Calu3 (cell line): ENCODE data around the gene SYNM. TPM values are rescaled to one million over a fixed set of nuclear protein-coding genes. Genes with fewer than 3 reads are reported as not detected.

Experiments
- BruUV-seq: library from RNA; stranded (reverse); fragments of 400-500 nt; replicated peaks from 2 replicates; lab custom pipeline; 2021; lab: Mats Ljungman, UMichigan
- CTCF ChIA-PET: fragments of 300-600 bp; sonication (Branson Sonifier 250); formaldehyde crosslinking; loops from one replicate; lab custom pipeline; 2022; ENCODE audit warnings: antibody characterized with exemption; lab: Charles Lee
- DNase-seq: peaks from one replicate; pipeline ENCODE4 v3.0.0; 2022
- H3K27ac Mint-ChIP-seq: one replicate; pipeline ENCODE4 v1.8.0; 2022; ENCODE audit warnings: mixed read lengths; ENCODE audit not compliant: unreplicated experiment
- H3K27me3 Mint-ChIP-seq: one replicate; pipeline ENCODE4 v1.8.0; 2022; ENCODE audit warnings: mixed read lengths; ENCODE audit not compliant: unreplicated experiment
- H3K36me3 Mint-ChIP-seq: one replicate; pipeline ENCODE4 v1.8.0; 2022; ENCODE audit warnings: mild to moderate bottlenecking, moderate library complexity, mixed read lengths; ENCODE audit not compliant: insufficient read depth, unreplicated experiment
- H3K4me1 Mint-ChIP-seq: one replicate; pipeline ENCODE4 v1.8.0; 2022; ENCODE audit warnings: mild to moderate bottlenecking, low read depth, mixed read lengths; ENCODE audit not compliant: unreplicated experiment
- H3K4me3 Mint-ChIP-seq: one replicate; pipeline ENCODE4 v1.8.0; 2022; ENCODE audit warnings: mild to moderate bottlenecking, low read depth, moderate library complexity, mixed read lengths; ENCODE audit not compliant: unreplicated experiment
- H3K9me3 Mint-ChIP-seq: one replicate; pipeline ENCODE4 v1.8.0; 2022; ENCODE audit warnings: low read depth, mixed read lengths; ENCODE audit not compliant: unreplicated experiment
- intact Hi-C: fragments of 100-400 bp; cut with micrococcal nuclease; formaldehyde crosslinking; loops from one replicate; pipeline ENCODE4 v1.10.0; 2022; ENCODE audit not compliant: unreplicated experiment
- total RNA-seq: library from RNA; stranded (reverse); gene quantifications from 2 replicates; pipeline ENCODE4 v1.2.3, GENCODE V29; 2022
- TF ChIP-seq, protein P1 (sequence below): fragments of 200-600 bp; IDR thresholded peaks from one replicate; pipeline ENCODE4 v1.8.0; 2022; ENCODE audit warnings: antibody characterized with exemption; ENCODE audit not compliant: unreplicated experiment

SYNM gene
- total RNA-seq, 1 experiment from 2014 or later = 7.8 TPM

DNA sequence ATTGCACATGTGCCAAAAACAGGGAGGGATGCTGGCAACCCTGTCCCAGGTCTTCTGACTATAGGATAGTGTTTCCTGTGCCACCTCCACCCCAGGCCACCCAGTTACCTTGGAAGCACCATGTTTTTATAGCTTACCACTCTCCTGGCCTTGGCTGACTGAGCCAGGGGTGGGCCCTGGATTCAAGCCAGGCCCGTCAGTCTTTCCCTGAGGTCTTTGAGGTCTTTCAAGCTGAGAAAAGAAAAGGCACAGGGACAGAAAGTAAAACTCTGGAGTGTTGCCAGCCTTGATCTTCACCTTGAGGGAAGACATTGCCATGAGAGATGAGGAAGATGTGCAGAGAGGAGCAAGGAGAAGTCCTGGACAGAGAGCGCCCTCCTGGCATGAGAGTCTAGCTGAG lies 46.3 kb downstream of the SYNM start:
- no peak for DNase-seq
- TF ChIP-seq, protein P1, sequence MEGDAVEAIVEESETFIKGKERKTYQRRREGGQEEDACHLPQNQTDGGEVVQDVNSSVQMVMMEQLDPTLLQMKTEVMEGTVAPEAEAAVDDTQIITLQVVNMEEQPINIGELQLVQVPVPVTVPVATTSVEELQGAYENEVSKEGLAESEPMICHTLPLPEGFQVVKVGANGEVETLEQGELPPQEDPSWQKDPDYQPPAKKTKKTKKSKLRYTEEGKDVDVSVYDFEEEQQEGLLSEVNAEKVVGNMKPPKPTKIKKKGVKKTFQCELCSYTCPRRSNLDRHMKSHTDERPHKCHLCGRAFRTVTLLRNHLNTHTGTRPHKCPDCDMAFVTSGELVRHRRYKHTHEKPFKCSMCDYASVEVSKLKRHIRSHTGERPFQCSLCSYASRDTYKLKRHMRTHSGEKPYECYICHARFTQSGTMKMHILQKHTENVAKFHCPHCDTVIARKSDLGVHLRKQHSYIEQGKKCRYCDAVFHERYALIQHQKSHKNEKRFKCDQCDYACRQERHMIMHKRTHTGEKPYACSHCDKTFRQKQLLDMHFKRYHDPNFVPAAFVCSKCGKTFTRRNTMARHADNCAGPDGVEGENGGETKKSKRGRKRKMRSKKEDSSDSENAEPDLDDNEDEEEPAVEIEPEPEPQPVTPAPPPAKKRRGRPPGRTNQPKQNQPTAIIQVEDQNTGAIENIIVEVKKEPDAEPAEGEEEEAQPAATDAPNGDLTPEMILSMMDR = no peak
- Mint-ChIP-seq H3K4me3 (no peak overlapping the region), H3K9me3 (no peaks in the 10 kb centered on the region), H3K4me1 (no peaks in the 10 kb centered on the region), H3K27ac (no peak overlapping the region), H3K27me3 (no peaks in the 10 kb centered on the region), H3K36me3 (peaks cover 5% of the 10 kb centered on the region)
- BruUV-seq = no TSS peak
- intact Hi-C loops = no loop called here
- CTCF ChIA-PET = no interaction called here

DNA sequence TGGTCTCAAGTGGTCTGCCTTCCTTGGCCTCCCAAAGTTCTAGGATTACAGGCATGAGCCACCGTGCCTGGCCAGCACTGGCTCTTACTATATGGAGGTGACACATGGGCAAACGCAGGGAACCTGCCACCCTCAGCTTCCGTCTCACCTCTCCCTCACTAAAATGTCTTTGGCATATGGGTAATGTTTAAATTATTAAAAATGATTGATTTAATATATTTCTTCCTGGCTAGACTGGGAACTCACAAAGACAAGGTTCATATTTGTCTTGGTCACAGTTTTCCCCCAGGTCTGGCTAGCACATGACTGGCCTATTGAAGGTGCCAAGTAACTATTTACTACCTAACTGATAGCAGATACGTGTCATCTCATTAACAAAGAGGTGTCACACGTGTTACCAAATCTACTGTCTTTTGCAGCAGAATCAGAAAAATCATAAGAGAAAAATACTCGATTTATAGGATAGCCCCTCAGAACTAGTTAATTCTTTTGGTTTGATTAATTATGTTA lies 48.2 kb downstream of the SYNM start:
- Mint-ChIP-seq H3K4me3 (no peak overlapping the region), H3K9me3 (no peaks in the 10 kb centered on the region), H3K27ac (no peak overlapping the region), H3K4me1 (no peaks in the 10 kb centered on the region), H3K36me3 (no peaks in the 10 kb centered on the region), H3K27me3 (no peaks in the 10 kb centered on the region)
- intact Hi-C loops = no loop called here
- TF ChIP-seq, protein P1 = no peak
- no peak for DNase-seq
- CTCF ChIA-PET = no interaction called here
- no TSS peak for BruUV-seq

DNA sequence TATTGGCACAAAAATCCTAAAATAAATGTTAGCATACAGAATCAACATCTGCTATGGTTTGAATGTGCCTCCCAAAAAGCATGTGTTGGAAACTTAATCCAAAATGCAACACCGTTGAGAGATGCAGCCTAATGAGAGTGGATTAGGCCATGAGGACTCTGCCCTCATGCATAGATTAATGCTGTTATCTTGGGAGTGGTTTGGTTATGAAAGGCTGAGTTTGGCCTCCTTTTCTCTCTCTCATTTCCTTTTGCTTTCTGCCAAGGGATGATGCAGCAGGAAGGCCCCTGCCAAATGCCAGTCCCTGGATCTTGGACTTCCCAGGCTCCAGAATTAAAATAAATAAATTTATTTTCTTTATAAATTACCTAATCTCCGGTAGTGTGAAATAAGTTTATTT lies 49.4 kb downstream of the SYNM start:
- Mint-ChIP-seq H3K36me3 (no peaks in the 10 kb centered on the region), H3K9me3 (no peaks in the 10 kb centered on the region), H3K27me3 (no peaks in the 10 kb centered on the region), H3K4me3 (no peak overlapping the region), H3K4me1 (no peaks in the 10 kb centered on the region), H3K27ac (no peak overlapping the region)
- intact Hi-C loops = no loop called here
- no peak for DNase-seq
- no TSS peak for BruUV-seq
- CTCF ChIA-PET = no interaction called here
- TF ChIP-seq, protein P1 = no peak

DNA sequence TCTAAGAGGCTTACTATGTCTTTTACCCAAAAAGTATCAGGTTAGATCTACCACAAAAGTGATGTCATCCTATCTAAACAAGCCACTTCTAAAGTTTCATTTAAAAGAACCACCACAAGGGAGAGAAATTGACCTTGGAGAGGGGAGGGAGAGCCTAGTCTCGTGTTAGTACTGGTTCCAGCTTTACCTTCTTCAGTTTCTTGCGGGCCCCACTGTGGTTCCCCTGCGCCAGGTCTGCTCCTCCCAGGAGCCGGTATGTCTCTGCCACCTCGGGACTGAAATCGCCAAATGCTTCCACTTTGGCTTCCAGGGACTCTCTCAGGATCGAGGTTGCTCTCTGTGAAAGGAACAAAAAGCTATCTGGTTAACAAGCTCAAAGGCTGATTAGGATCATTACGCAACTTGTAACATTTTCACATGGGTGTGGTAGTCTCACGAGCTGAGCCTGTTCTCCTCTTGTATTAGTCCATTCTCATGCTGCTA lies 51.1 kb downstream of the SYNM start:
- H3K36me3 Mint-ChIP-seq = no peaks in the 10 kb centered on the region
- no TSS peak for BruUV-seq
- no peaks in the 10 kb centered on the region for H3K9me3 Mint-ChIP-seq
- no peak for DNase-seq
- intact Hi-C loops = no loop called here
- TF ChIP-seq, protein P1 = no peak
- H3K4me1 Mint-ChIP-seq = no peaks in the 10 kb centered on the region
- no peak overlapping the region for H3K4me3 Mint-ChIP-seq
- H3K27ac Mint-ChIP-seq = no peak overlapping the region
- CTCF ChIA-PET = interaction anchor here (1.1 kb wide), 1 partner anchor 56 kb away, joined by 3 read pairs; no protein-coding TSS in a partner anchor
- no peaks in the 10 kb centered on the region for H3K27me3 Mint-ChIP-seq
